SK-N-SH treated with all-trans-retinoic acid at 6 μM for 48 hours (cell line): ENCODE data around the gene FAM180A.

ENCODE experiments used
- ATAC-seq: fragments of 200-7000 bp; cut with Tn5 transposase; 3 replicates; pipeline ENCODE4 v1.9.1; 2020; ENCODE audit warnings: mild to moderate bottlenecking, moderate library complexity
- ARNTL ChIP-seq: fragments of 450-650 bp; formaldehyde crosslinking; IDR thresholded peaks from 2 replicates; pipeline ENCODE4 v1.5.0; 2020; ENCODE audit warnings: low read depth, mild to moderate bottlenecking, moderate library complexity, borderline replicate concordance
- CREB5 ChIP-seq: fragments of 250-450 bp; sonication (Bioruptor Pico); IDR thresholded peaks from 2 replicates; pipeline ENCODE4 v1.5.1; 2020; ENCODE audit warnings: low read depth, mild to moderate bottlenecking, moderate library complexity
- CSRNP3 ChIP-seq: fragments of 250-450 bp; sonication (Bioruptor Pico); IDR thresholded peaks from 2 replicates; pipeline ENCODE4 v1.5.1; 2021; ENCODE audit warnings: mild to moderate bottlenecking, moderate library complexity
- ESRRG ChIP-seq: fragments of 250-450 bp; sonication (Bioruptor Pico); IDR thresholded peaks from 2 replicates; pipeline ENCODE4 v1.6.1; 2021; ENCODE audit warnings: mild to moderate bottlenecking
- OSR1 ChIP-seq: fragments of 250-450 bp; sonication (Bioruptor Pico); IDR thresholded peaks from 2 replicates; pipeline ENCODE4 v1.8.0; 2022; ENCODE audit warnings: moderate library complexity, mild to moderate bottlenecking, inconsistent platforms
- PATZ1 ChIP-seq: fragments of 250-450 bp; sonication (Bioruptor Pico); IDR thresholded peaks from 2 replicates; pipeline ENCODE4 v1.8.0; 2020; ENCODE audit warnings: mild to moderate bottlenecking, moderate library complexity, borderline replicate concordance
- POU6F1 ChIP-seq: fragments of 250-450 bp; sonication (Bioruptor Pico); IDR thresholded peaks from 2 replicates; pipeline ENCODE4 v1.8.0; 2021; ENCODE audit warnings: low read depth, mild to moderate bottlenecking, moderate library complexity, borderline replicate concordance
- PPARA ChIP-seq: fragments of 250-450 bp; sonication (Bioruptor Pico); IDR thresholded peaks from 2 replicates; pipeline ENCODE4 v1.5.0; 2020; ENCODE audit warnings: mild to moderate bottlenecking, borderline replicate concordance
- RARB ChIP-seq: fragments of 250-450 bp; sonication (Bioruptor Pico); IDR thresholded peaks from 2 replicates; pipeline ENCODE4 v1.8.0; 2021; ENCODE audit warnings: mild to moderate bottlenecking, moderate library complexity
- SNAI2 ChIP-seq: fragments of 250-450 bp; sonication (Bioruptor Pico); IDR thresholded peaks from 2 replicates; pipeline ENCODE4 v1.5.0; 2020; ENCODE audit warnings: mild to moderate bottlenecking, moderate library complexity
- TCF4 ChIP-seq: fragments of 250-450 bp; sonication (Bioruptor Pico); IDR thresholded peaks from 2 replicates; pipeline ENCODE4 v1.8.0; 2021; ENCODE audit warnings: mild to moderate bottlenecking, moderate library complexity, borderline replicate concordance
- TOX ChIP-seq: fragments of 250-450 bp; sonication (Bioruptor Pico); IDR thresholded peaks from 2 replicates; pipeline ENCODE4 v1.8.0; 2021; ENCODE audit warnings: mild to moderate bottlenecking, moderate library complexity, borderline replicate concordance
- TSHZ2 ChIP-seq: fragments of 250-450 bp; sonication (Bioruptor Pico); IDR thresholded peaks from 2 replicates; pipeline ENCODE4 v1.5.0; 2020; ENCODE audit warnings: mild to moderate bottlenecking, moderate library complexity
- ZC3H10 ChIP-seq: fragments of 250-450 bp; sonication (Bioruptor Pico); IDR thresholded peaks from 2 replicates; pipeline ENCODE4 v1.5.1; 2021; ENCODE audit warnings: mild to moderate bottlenecking, moderate library complexity
- ZFP3 ChIP-seq: fragments of 250-450 bp; sonication (Bioruptor Pico); IDR thresholded peaks from 2 replicates; pipeline ENCODE4 v1.5.0; 2020; ENCODE audit warnings: mild to moderate bottlenecking, moderate library complexity
- ZFP30 ChIP-seq: fragments of 450-650 bp; formaldehyde crosslinking; IDR thresholded peaks from 2 replicates; pipeline ENCODE4 v1.5.0; 2022; ENCODE audit warnings: mild to moderate bottlenecking, moderate library complexity
- ZNF565 ChIP-seq: fragments of 450-650 bp; formaldehyde crosslinking; conservative IDR thresholded peaks from 2 replicates; pipeline ENCODE4 v1.5.0; 2020; ENCODE audit warnings: low read depth, mild to moderate bottlenecking, moderate library complexity
- ZNF8 ChIP-seq: fragments of 450-650 bp; formaldehyde crosslinking; IDR thresholded peaks from 2 replicates; pipeline ENCODE4 v1.5.0; 2020; ENCODE audit warnings: mild to moderate bottlenecking, moderate library complexity

The FAM180A gene

GRCh38 chr7:135743907-135744731, 4.5 kb downstream of the FAM180A start:
- no peak for ATAC-seq
- TF ChIP-seq ZC3H10 (CRISPR knock-in tag), result no peak
- TF ChIP-seq TSHZ2 (CRISPR knock-in tag), result no peak
- no peak for TF ChIP-seq PPARA (CRISPR knock-in tag)
- TF ChIP-seq ZFP3 (CRISPR knock-in tag), result no peak
- no peak for TF ChIP-seq TCF4 (CRISPR knock-in tag)

GRCh38 chr7:135742371-135742770, 6.2 kb downstream of the FAM180A start:
- TF ChIP-seq RARB (CRISPR knock-in tag) (no peak), PATZ1 (CRISPR knock-in tag) (no peak)
- no peak for ATAC-seq

GRCh38 chr7:135741905-135742304, 6.7 kb downstream of the FAM180A start:
- no peak for TF ChIP-seq PATZ1 (CRISPR knock-in tag)
- no peak for TF ChIP-seq TOX (CRISPR knock-in tag)
- no peak for TF ChIP-seq CSRNP3 (CRISPR knock-in tag)
- TF ChIP-seq ZC3H10 (CRISPR knock-in tag), result no peak
- TF ChIP-seq CREB5 (CRISPR knock-in tag), result no peak
- no peak for TF ChIP-seq ZFP30 (CRISPR knock-in tag)
- no peak for TF ChIP-seq OSR1 (CRISPR knock-in tag)
- TF ChIP-seq TSHZ2 (CRISPR knock-in tag), result no peak
- TF ChIP-seq ZFP3 (CRISPR knock-in tag), result no peak
- no peak for TF ChIP-seq POU6F1 (CRISPR knock-in tag)
- no peak for TF ChIP-seq TCF4 (CRISPR knock-in tag)
- TF ChIP-seq RARB (CRISPR knock-in tag), result no peak
- no peak for TF ChIP-seq ZNF8
- TF ChIP-seq ZNF565 (CRISPR knock-in tag), result no peak
- TF ChIP-seq SNAI2 (CRISPR knock-in tag), result no peak
- no peak for TF ChIP-seq ARNTL
- TF ChIP-seq ESRRG (CRISPR knock-in tag), result no peak
- no peak for ATAC-seq
